Neural progenitor cell (in vitro differentiated cells): ENCODE measurements around the gene CDC42BPG. TPM values are rescaled to one million over a fixed set of nuclear protein-coding genes. Genes with fewer than 3 reads are reported as not detected.

ENCODE experiments used
- DNase-seq: peaks from one replicate; pipeline ENCODE4 v3.0.0-alpha.2; 2016; ENCODE audit warnings: low spot score
- H2AFZ ChIP-seq: fragments of 200-600 bp; sonication (generic); replicated peaks from 2 replicates; pipeline ENCODE4 v1.6.1; 2016; ENCODE audit warnings: antibody characterized with exemption
- H3F3A ChIP-seq: fragments of 200-600 bp; sonication (generic); 2 replicates; pipeline ENCODE4 v1.6.1; 2016; ENCODE audit warnings: antibody characterized with exemption, low read depth
- H3K27ac ChIP-seq: fragments of 200-600 bp; sonication (generic); 2 replicates; pipeline ENCODE4 v1.5.1; 2016; ENCODE audit warnings: mild to moderate bottlenecking
- H3K27me3 ChIP-seq: fragments of 200-600 bp; sonication (generic); 2 replicates; pipeline ENCODE4 v1.6.1; 2016; ENCODE audit warnings: mild to moderate bottlenecking, moderate library complexity
- H3K36me3 ChIP-seq: fragments of 200-600 bp; sonication (generic); 2 replicates; pipeline ENCODE4 v1.5.1; 2016
- H3K4me1 ChIP-seq: fragments of 200-600 bp; sonication (generic); 2 replicates; pipeline ENCODE4 v1.6.1; 2016; ENCODE audit warnings: mixed run types
- H3K4me2 ChIP-seq: fragments of 200-600 bp; sonication (generic); 2 replicates; pipeline ENCODE4 v1.6.1; 2016
- H3K4me3 ChIP-seq: fragments of 200-600 bp; sonication (generic); 2 replicates; pipeline ENCODE4 v1.5.1; 2016
- H3K79me2 ChIP-seq: fragments of 200-600 bp; sonication (generic); 2 replicates; pipeline ENCODE4 v1.6.1; 2016; ENCODE audit warnings: low read depth
- H3K9ac ChIP-seq: fragments of 200-600 bp; sonication (generic); 2 replicates; pipeline ENCODE4 v1.6.1; 2016
- H3K9me3 ChIP-seq: fragments of 200-600 bp; sonication (generic); 2 replicates; pipeline ENCODE4 v1.5.1; 2016; ENCODE audit warnings: low read depth
- H4K20me1 ChIP-seq: fragments of 200-600 bp; sonication (generic); 2 replicates; pipeline ENCODE4 v1.6.1; 2016; ENCODE audit warnings: low read depth
- H3K27ac Mint-ChIP-seq: 3 replicates; pipeline ENCODE4 v1.8.0; 2021; ENCODE audit warnings: mixed read lengths
- H3K27me3 Mint-ChIP-seq: 2 replicates; pipeline ENCODE4 v1.8.0; 2022; ENCODE audit warnings: low read depth, mild to moderate bottlenecking, inconsistent platforms, moderate library complexity, mixed read lengths; ENCODE audit not compliant: insufficient read depth
- H3K36me3 Mint-ChIP-seq: 3 replicates; pipeline ENCODE4 v1.8.0; 2021; ENCODE audit warnings: mixed read lengths
- H3K4me1 Mint-ChIP-seq: 3 replicates; pipeline ENCODE4 v1.8.0; 2021; ENCODE audit warnings: mixed read lengths
- H3K4me3 Mint-ChIP-seq: 3 replicates; pipeline ENCODE4 v1.8.0; 2021; ENCODE audit warnings: mild to moderate bottlenecking, moderate library complexity, mixed read lengths
- H3K9me3 Mint-ChIP-seq: 3 replicates; pipeline ENCODE4 v1.8.0; 2020; ENCODE audit warnings: mixed read lengths
- EZH2 ChIP-seq: fragments of 200-600 bp; sonication (generic); IDR thresholded peaks from 2 replicates; pipeline ENCODE4 v1.6.1; 2017; ENCODE audit warnings: antibody characterized with exemption, mild to moderate bottlenecking, moderate library complexity
- EZH2phosphoT487 ChIP-seq: fragments of 200-600 bp; sonication (generic); IDR thresholded peaks from 2 replicates; pipeline ENCODE4 v1.6.1; 2017; ENCODE audit warnings: antibody characterized with exemption
- total RNA-seq: library from RNA; depleted of rRNA; stranded (reverse); fragments of >200 nt; gene quantifications from 2 replicates; pipeline ENCODE4 v1.2.3, GENCODE V29; 2015; ENCODE audit warnings: low replicate concordance
- TF ChIP-seq, protein P1 (sequence below): fragments of 200-600 bp; sonication (generic); IDR thresholded peaks from 2 replicates; pipeline ENCODE4 v1.5.1; 2017; ENCODE audit warnings: antibody characterized with exemption, mild to moderate bottlenecking

CDC42BPG gene
- total RNA-seq, 1 donor from 2014 or later, result 0.62 TPM

DNA sequence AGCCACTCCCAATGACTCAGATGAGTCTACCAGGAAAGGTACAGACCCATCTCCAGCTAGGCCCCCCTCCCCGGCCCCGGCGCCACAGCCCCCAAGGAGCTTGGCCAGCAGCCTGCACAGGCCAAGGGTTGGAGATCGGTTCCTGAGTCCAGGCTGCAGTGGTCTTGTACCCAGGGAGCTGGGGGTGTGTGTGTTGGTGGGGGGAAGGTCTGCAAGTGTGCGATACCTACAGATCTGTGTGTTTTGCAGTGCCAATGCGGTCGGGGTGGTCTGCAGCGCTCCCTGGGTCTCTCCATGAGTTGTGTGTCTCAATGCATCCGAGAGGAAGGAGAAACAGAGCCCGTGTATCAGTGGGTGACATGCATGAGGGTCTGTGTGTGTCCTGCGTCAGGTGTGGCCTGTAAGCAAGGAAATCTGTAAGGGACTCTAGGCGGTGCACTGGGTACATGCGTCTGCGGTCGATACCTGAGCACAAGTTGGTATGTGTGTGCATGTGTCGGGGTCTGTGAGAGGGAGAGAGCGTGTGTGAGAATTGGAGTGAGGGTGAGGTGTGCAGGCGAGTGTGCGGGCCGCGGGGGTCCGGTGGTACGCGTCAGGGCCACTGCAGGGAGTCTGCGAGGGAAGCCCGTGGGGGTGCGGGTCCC lies 645 bp downstream of the CDC42BPG start:
- peak overlapping the region; percentile 67 for H3K4me3 ChIP-seq
- H3K4me2 ChIP-seq, result peak overlapping the region; percentile 84
- peak overlapping the region; percentile 86 for H3K4me3 Mint-ChIP-seq

DNA sequence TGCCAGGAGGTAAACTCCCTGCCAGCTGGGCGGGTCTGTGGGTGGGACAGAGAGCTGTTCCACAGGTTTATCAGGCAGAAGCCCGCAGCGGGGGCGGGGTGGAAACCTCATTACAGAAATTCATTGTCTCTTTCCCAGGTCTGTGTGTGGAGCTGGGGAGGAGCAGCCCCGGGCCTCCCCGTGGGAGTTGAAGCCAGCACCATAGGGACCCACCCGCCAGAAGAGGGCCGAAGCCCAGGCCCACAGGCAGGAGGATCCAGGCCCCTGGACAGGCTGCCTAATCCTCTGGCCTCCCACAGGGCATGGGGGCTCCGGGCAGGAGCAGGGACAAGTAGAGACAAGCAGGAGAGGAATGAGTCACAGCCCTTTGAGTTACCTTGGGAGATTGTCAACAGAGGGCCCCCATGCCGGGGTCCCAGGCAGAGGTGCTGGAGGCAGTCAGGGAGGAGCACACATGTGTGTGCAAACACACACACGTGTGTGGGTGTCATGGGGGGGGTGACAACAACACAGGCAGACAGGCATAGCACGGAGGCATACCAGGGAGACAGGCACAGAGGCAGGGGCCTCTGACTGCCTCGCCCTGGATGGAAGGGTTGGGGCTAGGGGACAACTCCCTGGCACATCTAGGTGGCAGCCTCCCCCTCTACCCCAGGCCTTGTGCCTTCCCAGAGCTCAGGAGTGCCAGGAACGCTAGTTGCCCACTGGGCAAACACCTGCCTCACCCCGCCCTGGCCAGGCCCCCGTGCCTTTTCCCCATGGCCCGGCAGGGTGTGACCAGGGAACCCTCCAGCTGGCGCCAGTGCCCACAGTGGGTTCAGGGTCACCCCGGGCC lies 1.4 kb downstream of the CDC42BPG start:
- Mint-ChIP-seq H3K4me3 (peak overlapping the region; percentile 81), H3K27me3 (peaks cover 18% of the 10 kb centered on the region), H3K4me1 (peaks cover 23% of the 10 kb centered on the region), H3K27ac (no peak overlapping the region), H3K36me3 (no peaks in the 10 kb centered on the region), H3K9me3 (no peaks in the 10 kb centered on the region)
- Histone ChIP-seq H4K20me1 (no peaks in the 10 kb centered on the region), H3K4me2 (peak overlapping the region; percentile 84), H3K27me3 (peaks cover 14% of the 10 kb centered on the region), H3K79me2 (no peaks in the 10 kb centered on the region), H2AFZ (no peak overlapping the region), H3K4me3 (no peak overlapping the region), H3K9ac (no peak overlapping the region), H3K9me3 (no peaks in the 10 kb centered on the region), H3F3A (peaks cover 40% of the 10 kb centered on the region), H3K27ac (no peak overlapping the region), H3K4me1 (peaks cover 24% of the 10 kb centered on the region), H3K36me3 (no peaks in the 10 kb centered on the region)
- no peak for TF ChIP-seq EZH2
- TF ChIP-seq, protein P1, sequence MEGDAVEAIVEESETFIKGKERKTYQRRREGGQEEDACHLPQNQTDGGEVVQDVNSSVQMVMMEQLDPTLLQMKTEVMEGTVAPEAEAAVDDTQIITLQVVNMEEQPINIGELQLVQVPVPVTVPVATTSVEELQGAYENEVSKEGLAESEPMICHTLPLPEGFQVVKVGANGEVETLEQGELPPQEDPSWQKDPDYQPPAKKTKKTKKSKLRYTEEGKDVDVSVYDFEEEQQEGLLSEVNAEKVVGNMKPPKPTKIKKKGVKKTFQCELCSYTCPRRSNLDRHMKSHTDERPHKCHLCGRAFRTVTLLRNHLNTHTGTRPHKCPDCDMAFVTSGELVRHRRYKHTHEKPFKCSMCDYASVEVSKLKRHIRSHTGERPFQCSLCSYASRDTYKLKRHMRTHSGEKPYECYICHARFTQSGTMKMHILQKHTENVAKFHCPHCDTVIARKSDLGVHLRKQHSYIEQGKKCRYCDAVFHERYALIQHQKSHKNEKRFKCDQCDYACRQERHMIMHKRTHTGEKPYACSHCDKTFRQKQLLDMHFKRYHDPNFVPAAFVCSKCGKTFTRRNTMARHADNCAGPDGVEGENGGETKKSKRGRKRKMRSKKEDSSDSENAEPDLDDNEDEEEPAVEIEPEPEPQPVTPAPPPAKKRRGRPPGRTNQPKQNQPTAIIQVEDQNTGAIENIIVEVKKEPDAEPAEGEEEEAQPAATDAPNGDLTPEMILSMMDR, result no peak
- no peak for TF ChIP-seq EZH2phosphoT487
- peak; percentile 46 for DNase-seq

More for the DNA sequence above, 645 bp downstream of the CDC42BPG start:
- H3K9me3 Mint-ChIP-seq, result no peaks in the 10 kb centered on the region
- peaks cover 20% of the 10 kb centered on the region for H3K27me3 Mint-ChIP-seq
- Histone ChIP-seq H3F3A (peaks cover 40% of the 10 kb centered on the region), H4K20me1 (no peaks in the 10 kb centered on the region), H3K79me2 (no peaks in the 10 kb centered on the region), H3K27me3 (peaks cover 14% of the 10 kb centered on the region), H3K27ac (no peak overlapping the region), H3K9me3 (no peaks in the 10 kb centered on the region), H3K36me3 (no peaks in the 10 kb centered on the region), H3K9ac (no peak overlapping the region), H2AFZ (no peak overlapping the region), H3K4me1 (peaks cover 24% of the 10 kb centered on the region)
- H3K27ac Mint-ChIP-seq, result peak overlapping the region; percentile 27
- TF ChIP-seq, protein P1, result no peak
- no peak for TF ChIP-seq EZH2
- no peak for TF ChIP-seq EZH2phosphoT487
- H3K36me3 Mint-ChIP-seq, result no peaks in the 10 kb centered on the region
- no peak for DNase-seq
- H3K4me1 Mint-ChIP-seq, result peaks cover 23% of the 10 kb centered on the region

DNA sequence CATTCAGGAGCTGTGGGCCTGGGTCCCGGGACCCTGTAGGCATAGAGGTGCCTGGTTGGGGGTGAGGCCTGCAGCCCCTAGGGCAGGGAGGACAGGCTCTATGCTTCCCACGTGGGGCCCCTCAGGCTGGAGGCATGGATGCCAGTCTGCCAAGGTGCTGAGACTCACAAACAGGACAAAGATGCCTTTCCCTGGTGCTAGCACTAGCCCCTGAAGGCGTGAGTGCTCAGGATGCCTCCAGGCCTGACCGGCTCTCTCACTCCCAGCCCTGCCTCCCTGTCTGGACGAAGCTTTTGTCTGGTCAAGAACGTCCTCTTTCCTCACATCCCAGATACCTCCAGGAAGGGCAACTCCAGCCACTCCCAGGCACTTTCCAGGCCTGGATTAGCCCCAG lies 2.1 kb downstream of the CDC42BPG start:
- H3K27ac Mint-ChIP-seq, result no peak overlapping the region

More for the DNA sequence above, 2.1 kb downstream of the CDC42BPG start:
- H3K4me3 ChIP-seq, result no peak overlapping the region
- DNase-seq, result peak; percentile 31
- H3K4me3 Mint-ChIP-seq, result peak overlapping the region; percentile 27
- no peaks in the 10 kb centered on the region for H3K79me2 ChIP-seq
- no peaks in the 10 kb centered on the region for H3K9me3 ChIP-seq
- H3K9ac ChIP-seq, result no peak overlapping the region
- no peaks in the 10 kb centered on the region for H3K36me3 ChIP-seq
- H3K27me3 ChIP-seq, result peaks cover 14% of the 10 kb centered on the region
- H3K4me2 ChIP-seq, result peak overlapping the region; percentile 84
- no peaks in the 10 kb centered on the region for H4K20me1 ChIP-seq
- H3K36me3 Mint-ChIP-seq, result no peaks in the 10 kb centered on the region
- no peaks in the 10 kb centered on the region for H3K9me3 Mint-ChIP-seq
- peaks cover 35% of the 10 kb centered on the region for H3F3A ChIP-seq
- no peak overlapping the region for H3K27ac ChIP-seq
- H3K27me3 Mint-ChIP-seq, result peaks cover 16% of the 10 kb centered on the region
- TF ChIP-seq, protein P1, result no peak
- TF ChIP-seq EZH2phosphoT487 (no peak), EZH2 (no peak)
- H3K4me1 ChIP-seq, result peaks cover 24% of the 10 kb centered on the region
- H2AFZ ChIP-seq, result no peak overlapping the region
- peaks cover 20% of the 10 kb centered on the region for H3K4me1 Mint-ChIP-seq
